Activated CD8-positive, alpha-beta memory T cell treated with anti-CD3 and anti-CD28 coated beads for 36 hours (primary cell): Measurements from ENCODE around the gene CYTH2. TPM values are rescaled to one million over a fixed set of nuclear protein-coding genes. Genes with fewer than 3 reads are reported as not detected.

ENCODE experiments used
- CTCF ChIA-PET: fragments of 350-600 bp; sonication (Branson Sonifier 250); formaldehyde crosslinking; loops from one replicate; lab custom pipeline; 2021; ENCODE audit warnings: antibody characterized with exemption; lab: Charles Lee
- POLR2A ChIA-PET: fragments of 350-600 bp; sonication (Branson Sonifier 250); formaldehyde crosslinking; loops from one replicate; lab custom pipeline; 2021; ENCODE audit warnings: antibody characterized with exemption; lab: Charles Lee
- total RNA-seq, 2 experiments: library from RNA; stranded (reverse); gene quantifications; one replicate each; pipeline ENCODE4 v1.2.3, GENCODE V29; 2021

Gene CYTH2, protein sequence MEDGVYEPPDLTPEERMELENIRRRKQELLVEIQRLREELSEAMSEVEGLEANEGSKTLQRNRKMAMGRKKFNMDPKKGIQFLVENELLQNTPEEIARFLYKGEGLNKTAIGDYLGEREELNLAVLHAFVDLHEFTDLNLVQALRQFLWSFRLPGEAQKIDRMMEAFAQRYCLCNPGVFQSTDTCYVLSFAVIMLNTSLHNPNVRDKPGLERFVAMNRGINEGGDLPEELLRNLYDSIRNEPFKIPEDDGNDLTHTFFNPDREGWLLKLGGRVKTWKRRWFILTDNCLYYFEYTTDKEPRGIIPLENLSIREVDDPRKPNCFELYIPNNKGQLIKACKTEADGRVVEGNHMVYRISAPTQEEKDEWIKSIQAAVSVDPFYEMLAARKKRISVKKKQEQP
- total RNA-seq: 10 to 100 TPM; 23.1 to 25.9 TPM

GRCh38 chr19:48469289-48469881 is at the start of gene CYTH2:
Gene CYTH2 (plus strand): TSS chr19:48469369. CDS start chr19:48469508, 139 bp downstream.
- CTCF ChIA-PET: interaction anchor here (0.7 to 1.5 kb wide), 3 partner anchors 12 to 37 kb away, joined by 3 to 8 read pairs (median 3); no protein-coding TSS in a partner anchor
- POLR2A ChIA-PET: interaction anchor here (0.8 kb wide), 1 partner anchor 23 kb away, joined by 4 read pairs; no protein-coding TSS in a partner anchor

GRCh38 chr19:48421548-48421947 is 47.6 kb upstream of the CYTH2 start:
- ChIA-PET POLR2A (no interaction called here), CTCF (no interaction called here)

- POLR2A ChIA-PET: no interaction called here
- CTCF ChIA-PET: no interaction called here
These were observed 44.4 kb upstream of the CYTH2 start for GRCh38 chr19:48424694-48425219.

DNA sequence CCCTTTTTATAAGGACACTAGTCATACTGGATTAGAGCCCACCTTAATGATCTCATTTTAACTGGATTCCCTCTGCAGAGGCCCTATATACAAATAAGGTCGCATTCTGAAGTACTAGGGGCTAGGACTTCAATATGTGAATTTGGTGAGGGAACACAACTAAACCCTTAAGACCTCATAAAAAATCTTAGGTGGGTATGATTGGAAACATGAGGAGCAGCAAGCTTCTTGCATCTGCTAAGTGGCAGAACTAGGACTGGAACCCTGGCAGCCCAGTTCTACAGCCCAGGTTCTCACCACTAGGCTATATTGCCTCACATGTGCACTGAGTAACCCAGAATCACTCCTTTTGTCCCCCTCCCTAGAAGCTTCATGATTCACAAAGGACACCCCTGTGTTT is 40.5 kb upstream of the CYTH2 start:
- CTCF ChIA-PET: interaction anchor here (0.5 kb wide), 1 partner anchor 77 kb away, joined by 3 read pairs; no protein-coding TSS in a partner anchor

GRCh38 chr19:48433337-48433736 is 35.8 kb upstream of the CYTH2 start:
- ChIA-PET POLR2A (no interaction called here), CTCF (interaction anchor here (1.2 kb wide), 1 partner anchor 10 kb away, joined by 7 read pairs; no protein-coding TSS in a partner anchor)

More for the DNA sequence above, 40.5 kb upstream of the CYTH2 start:
- POLR2A ChIA-PET: no interaction called here

DNA sequence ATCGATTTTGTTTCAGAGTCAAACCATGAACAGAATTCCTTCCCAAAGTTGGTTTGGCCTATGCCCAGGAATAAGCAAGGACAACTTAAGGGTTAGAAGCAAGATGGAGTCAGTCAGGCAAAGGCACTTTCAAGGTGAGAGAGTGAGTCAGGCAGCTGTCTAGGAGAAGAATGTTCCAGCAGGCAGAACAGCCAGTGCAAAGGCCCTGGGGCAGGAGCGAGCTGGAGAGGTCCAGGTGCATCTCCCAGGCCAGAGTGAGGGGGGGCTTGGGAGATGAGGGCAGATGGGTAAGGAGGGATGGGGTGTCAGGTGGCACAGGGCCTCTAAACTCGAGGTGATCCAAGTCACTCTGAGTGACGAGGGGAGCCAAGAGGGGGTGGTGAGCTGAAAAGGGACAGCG is 32.6 kb upstream of the CYTH2 start:
- ChIA-PET CTCF (interaction anchor here (1.4 kb wide), 1 partner anchor 53 kb away, joined by 4 read pairs; no protein-coding TSS in a partner anchor), POLR2A (no interaction called here)

DNA sequence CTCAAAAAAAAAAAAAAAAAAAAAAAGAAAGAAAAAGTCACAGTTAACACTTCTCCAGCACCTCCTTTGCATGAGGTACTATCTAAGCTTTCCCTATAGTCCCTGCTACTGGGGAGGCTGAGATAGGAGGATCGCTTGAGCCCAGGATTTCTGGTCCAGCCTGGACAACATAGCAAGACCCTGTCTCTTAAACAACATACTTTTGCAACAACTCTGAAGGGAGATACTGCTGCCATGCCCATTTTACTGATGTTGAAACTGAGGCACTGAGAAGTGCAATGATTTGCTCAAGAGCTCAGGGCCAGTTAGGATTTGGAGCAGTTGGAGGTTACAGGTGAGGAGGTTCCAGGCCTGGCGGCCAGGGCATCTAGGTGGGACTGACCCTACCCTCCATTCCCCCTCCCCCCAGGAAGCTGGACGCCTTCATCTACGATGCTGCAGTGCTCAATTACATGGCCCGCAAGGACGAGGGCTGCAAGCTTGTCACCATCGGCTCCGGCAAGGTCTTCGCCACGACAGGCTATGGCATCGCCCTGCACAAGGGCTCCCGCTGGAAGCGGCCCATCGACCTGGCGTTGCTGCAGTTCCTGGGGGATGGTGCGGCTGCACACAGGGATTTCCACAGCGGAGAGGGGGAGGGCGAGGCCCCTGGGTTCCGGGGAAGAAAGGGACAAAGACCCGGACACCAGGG is 27.7 kb upstream of the CYTH2 start:
- ChIA-PET CTCF (no interaction called here), POLR2A (no interaction called here)

- POLR2A ChIA-PET: no interaction called here
- CTCF ChIA-PET: no interaction called here
These were observed 26.8 kb upstream of the CYTH2 start for GRCh38 chr19:48442116-48443035.

DNA sequence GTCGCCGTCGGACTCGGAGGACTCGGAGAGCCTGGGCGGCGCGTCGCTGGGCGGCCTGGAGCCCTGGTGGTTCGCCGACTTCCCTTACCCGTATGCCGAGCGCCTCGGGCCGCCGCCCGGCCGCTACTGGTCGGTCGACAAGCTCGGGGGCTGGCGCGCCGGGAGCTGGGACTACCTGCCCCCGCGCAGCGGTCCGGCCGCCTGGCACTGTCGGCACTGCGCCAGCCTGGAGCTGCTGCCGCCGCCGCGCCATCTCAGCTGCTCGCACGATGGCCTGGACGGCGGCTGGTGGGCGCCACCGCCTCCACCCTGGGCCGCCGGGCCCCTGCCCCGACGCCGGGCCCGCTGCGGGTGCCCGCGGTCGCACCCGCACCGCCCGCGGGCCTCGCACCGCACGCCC is 25.9 kb upstream of the CYTH2 start:
- ChIA-PET CTCF (interaction anchor here (1.2 to 2.3 kb wide), 2 partner anchors 52 to 109 kb away, joined by 5 to 8 read pairs; partner anchors contain the start of gene KDELR1), POLR2A (no interaction called here)

- ChIA-PET CTCF (interaction anchor here (0.6 to 2.3 kb wide), 3 partner anchors 29 to 110 kb away, joined by 3 to 8 read pairs (median 5); partner anchors contain the start of gene KDELR1), POLR2A (interaction anchor here (0.6 kb wide), 1 partner anchor 756 kb away, joined by 4 read pairs; no protein-coding TSS in a partner anchor)
These were observed 25.4 kb upstream of the CYTH2 start for GRCh38 chr19:48443731-48444128.

- ChIA-PET POLR2A (interaction anchor here (0.6 kb wide), 1 partner anchor 757 kb away, joined by 4 read pairs; no protein-coding TSS in a partner anchor), CTCF (interaction anchor here (0.6 to 2.3 kb wide), 4 partner anchors 20 to 110 kb away, joined by 3 to 8 read pairs (median 4); partner anchors contain the start of gene KDELR1)
These were observed 24.8 kb upstream of the CYTH2 start for GRCh38 chr19:48444129-48444935.

DNA sequence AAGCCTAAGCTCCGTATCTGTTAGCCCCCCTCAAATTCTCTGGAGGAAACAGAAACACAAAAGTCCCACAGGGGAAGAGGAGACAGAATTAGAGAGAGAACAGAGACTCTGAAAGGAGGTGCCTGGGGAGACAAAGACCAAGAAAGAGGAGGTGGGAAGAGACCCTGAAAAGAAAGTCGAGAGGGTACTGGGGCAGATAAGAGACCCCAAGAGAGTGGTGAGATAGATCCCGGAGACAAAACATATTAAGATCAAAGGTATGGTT is 24.3 kb upstream of the CYTH2 start:
- CTCF ChIA-PET: interaction anchor here (0.7 to 2.3 kb wide), 3 partner anchors 20 to 850 kb away, joined by 3 to 8 read pairs (median 3); partner anchors contain the start of gene KDELR1
- POLR2A ChIA-PET: no interaction called here

DNA sequence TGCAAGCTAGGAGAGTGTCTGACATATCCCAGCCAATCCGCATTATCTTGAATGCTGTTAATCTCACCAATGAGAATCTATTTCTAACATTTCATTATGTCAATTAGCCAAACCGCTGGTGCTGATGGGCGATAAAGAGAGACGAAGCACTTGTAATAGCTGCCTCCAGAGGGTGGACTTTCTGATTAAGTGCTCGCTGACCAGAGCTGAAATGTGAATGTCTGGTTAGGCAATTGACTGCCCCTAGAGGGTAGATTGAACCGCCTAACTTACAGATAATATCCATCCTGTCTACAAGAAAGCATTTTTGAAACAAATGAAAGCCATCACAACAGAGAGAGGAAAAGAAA is 23.9 kb upstream of the CYTH2 start:
- ChIA-PET POLR2A (no interaction called here), CTCF (interaction anchor here (0.7 to 2.3 kb wide), 3 partner anchors 20 to 851 kb away, joined by 3 to 8 read pairs (median 3); partner anchors contain the start of gene KDELR1)

DNA sequence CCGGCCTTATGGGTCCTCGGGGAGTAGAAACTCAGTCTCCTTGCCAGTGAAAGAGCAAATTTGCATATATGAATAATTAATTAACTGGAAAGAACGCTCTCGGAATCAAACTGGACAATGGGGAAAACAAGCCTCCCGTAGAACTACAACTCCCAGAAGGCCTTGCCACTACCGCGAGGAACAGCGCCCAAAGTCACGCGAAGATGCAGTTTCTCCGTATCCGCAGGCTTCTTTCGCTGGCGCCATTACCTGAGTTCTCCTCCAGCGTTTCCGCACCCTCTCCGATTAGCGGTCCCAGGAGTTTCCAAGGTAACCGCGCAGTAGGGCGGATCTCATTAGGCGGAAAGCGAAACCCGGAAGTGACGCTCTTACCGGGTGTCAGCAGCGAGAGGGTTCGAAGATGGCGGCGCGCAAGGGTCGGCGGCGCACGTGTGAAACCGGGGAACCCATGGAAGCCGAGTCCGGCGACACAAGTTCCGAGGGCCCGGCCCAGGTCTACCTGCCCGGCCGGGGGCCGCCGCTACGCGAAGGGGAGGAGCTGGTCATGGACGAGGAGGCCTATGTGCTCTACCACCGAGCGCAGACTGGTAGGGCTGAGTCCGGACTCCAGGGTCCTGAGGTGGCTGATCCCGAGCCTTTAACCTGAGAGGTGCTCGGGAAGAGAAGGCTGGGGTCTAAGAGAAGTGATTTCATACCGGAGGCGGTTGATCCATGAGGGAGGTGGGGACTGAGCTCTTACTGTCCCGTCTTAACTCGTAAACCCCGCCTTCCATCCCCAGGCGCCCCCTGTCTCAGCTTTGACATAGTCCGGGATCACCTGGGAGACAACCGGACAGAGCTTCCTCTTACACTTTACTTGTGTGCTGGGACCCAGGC is 23.3 kb upstream of the CYTH2 start, which contains the start of gene GRWD1:
Gene GRWD1 (plus strand): TSS at position 378 of the 876 bp plus-strand sequence. CDS start 23 bp downstream, at position 401.
- ChIA-PET CTCF (interaction anchor here (1.0 to 1.5 kb wide), 2 partner anchors 24 to 54 kb away, joined by 3 to 4 read pairs; partner anchors contain the start of gene KDELR1), POLR2A (interaction anchor here (0.6 kb wide), 1 partner anchor 24 kb away, joined by 4 read pairs; no protein-coding TSS in a partner anchor)

- CTCF ChIA-PET: interaction anchor here (1.0 to 1.5 kb wide), 2 partner anchors 24 to 55 kb away, joined by 3 to 4 read pairs; partner anchors contain the start of gene KDELR1
- POLR2A ChIA-PET: interaction anchor here (0.6 kb wide), 1 partner anchor 23 kb away, joined by 4 read pairs; no protein-coding TSS in a partner anchor
These were observed 22.6 kb upstream of the CYTH2 start for GRCh38 chr19:48446579-48446978.

- ChIA-PET POLR2A (no interaction called here), CTCF (interaction anchor here (1.6 kb wide), 1 partner anchor 58 kb away, joined by 5 read pairs; the partner anchor contains the start of gene KDELR1)
These were observed 20.6 kb upstream of the CYTH2 start for GRCh38 chr19:48448563-48448962.
